Glutamatergic neuron (in vitro differentiated cells): ENCODE measurements around the gene SVIL. TPM values are rescaled to one million over a fixed set of nuclear protein-coding genes. Genes with fewer than 3 reads are reported as not detected.
"Not testable (repeated sequence)": the region's sequence is repeated elsewhere in the genome, so short reads cannot be mapped to it uniquely, and the experiment has no call there.

Source experiments
- DNase-seq: peaks from one replicate; pipeline ENCODE4 v3.0.0; 2022
- H3K27ac Mint-ChIP-seq: one replicate; pipeline ENCODE4 v1.8.0; 2020; ENCODE audit warnings: mild to moderate bottlenecking, mixed read lengths, inconsistent platforms; ENCODE audit not compliant: unreplicated experiment
- H3K27me3 Mint-ChIP-seq: one replicate; pipeline ENCODE4 v1.8.0; 2020; ENCODE audit warnings: mild to moderate bottlenecking, moderate library complexity, mixed read lengths, inconsistent platforms; ENCODE audit not compliant: unreplicated experiment
- H3K36me3 Mint-ChIP-seq: one replicate; pipeline ENCODE4 v1.8.0; 2020; ENCODE audit warnings: mild to moderate bottlenecking, mixed read lengths, inconsistent platforms; ENCODE audit not compliant: unreplicated experiment
- H3K4me1 Mint-ChIP-seq: one replicate; pipeline ENCODE4 v1.8.0; 2020; ENCODE audit warnings: mild to moderate bottlenecking, low read depth, mixed read lengths, inconsistent platforms; ENCODE audit not compliant: unreplicated experiment
- H3K4me3 Mint-ChIP-seq: one replicate; pipeline ENCODE4 v1.8.0; 2020; ENCODE audit warnings: mild to moderate bottlenecking, mixed read lengths, inconsistent platforms; ENCODE audit not compliant: unreplicated experiment
- H3K9me3 Mint-ChIP-seq: one replicate; pipeline ENCODE4 v1.8.0; 2020; ENCODE audit warnings: mild to moderate bottlenecking, moderate library complexity, mixed read lengths, inconsistent platforms; ENCODE audit not compliant: unreplicated experiment
- total RNA-seq: library from RNA; stranded (reverse); fragmentation: NEBNext Ultra II Directional; extraction: Animal tissue kit (Norgen Biotek cat#: 25700); gene quantifications from one replicate; pipeline ENCODE4 v1.2.1, GENCODE V29; 2021; ENCODE audit not compliant: unreplicated experiment
- TF ChIP-seq, protein P1 (sequence below): fragments of 200-600 bp; sonication (generic); IDR thresholded peaks from one replicate; pipeline ENCODE4 v1.5.0; 2021; ENCODE audit not compliant: partially characterized antibody, unreplicated experiment

Gene SVIL
- total RNA-seq, 1 donor from 2014 or later = 117 TPM

DNA sequence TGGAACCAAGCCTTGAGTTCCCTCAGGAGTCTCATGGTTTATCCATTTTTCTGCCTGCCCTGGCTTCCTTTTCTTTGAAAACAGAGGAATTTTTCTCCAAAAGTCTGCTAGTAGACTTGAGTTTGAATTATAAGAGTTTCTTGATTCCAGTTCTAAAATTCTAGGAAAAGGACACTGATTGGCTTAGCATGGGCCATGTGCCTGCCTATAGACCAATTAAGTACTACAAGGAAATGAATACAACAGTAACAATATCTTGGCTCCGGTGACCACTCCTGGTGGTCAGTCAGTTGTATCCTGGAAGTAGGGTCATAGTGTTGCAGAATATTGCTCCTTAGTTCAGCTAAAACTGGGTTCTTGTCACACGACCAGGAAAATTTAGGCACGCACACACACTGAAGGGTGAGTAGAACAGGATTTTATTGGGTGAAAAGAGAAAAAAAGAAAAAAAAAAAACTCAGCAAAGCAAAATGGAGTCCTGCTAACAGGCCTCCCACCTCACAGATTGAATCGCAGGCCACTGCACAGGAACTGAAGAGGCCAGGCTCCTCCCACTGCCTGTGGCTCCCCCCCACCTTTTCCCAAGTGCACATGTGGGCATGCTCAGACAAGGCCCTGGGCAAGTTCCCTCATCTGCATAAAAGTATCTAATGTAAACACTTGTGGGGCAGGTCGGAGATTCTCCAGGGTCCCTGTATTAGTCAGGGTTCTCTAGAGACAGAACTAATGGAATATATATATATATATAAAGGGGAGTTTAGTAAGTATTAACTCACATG lies 190.8 kb downstream of the SVIL start:
- no peak for DNase-seq
- Mint-ChIP-seq H3K36me3 (peaks cover 12% of the 10 kb centered on the region), H3K4me3 (no peak overlapping the region), H3K27me3 (peaks cover 1% of the 10 kb centered on the region), H3K4me1 (no peaks in the 10 kb centered on the region), H3K27ac (no peak overlapping the region), H3K9me3 (peaks cover 7% of the 10 kb centered on the region)
- TF ChIP-seq, protein P1, sequence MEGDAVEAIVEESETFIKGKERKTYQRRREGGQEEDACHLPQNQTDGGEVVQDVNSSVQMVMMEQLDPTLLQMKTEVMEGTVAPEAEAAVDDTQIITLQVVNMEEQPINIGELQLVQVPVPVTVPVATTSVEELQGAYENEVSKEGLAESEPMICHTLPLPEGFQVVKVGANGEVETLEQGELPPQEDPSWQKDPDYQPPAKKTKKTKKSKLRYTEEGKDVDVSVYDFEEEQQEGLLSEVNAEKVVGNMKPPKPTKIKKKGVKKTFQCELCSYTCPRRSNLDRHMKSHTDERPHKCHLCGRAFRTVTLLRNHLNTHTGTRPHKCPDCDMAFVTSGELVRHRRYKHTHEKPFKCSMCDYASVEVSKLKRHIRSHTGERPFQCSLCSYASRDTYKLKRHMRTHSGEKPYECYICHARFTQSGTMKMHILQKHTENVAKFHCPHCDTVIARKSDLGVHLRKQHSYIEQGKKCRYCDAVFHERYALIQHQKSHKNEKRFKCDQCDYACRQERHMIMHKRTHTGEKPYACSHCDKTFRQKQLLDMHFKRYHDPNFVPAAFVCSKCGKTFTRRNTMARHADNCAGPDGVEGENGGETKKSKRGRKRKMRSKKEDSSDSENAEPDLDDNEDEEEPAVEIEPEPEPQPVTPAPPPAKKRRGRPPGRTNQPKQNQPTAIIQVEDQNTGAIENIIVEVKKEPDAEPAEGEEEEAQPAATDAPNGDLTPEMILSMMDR = no peak

DNA sequence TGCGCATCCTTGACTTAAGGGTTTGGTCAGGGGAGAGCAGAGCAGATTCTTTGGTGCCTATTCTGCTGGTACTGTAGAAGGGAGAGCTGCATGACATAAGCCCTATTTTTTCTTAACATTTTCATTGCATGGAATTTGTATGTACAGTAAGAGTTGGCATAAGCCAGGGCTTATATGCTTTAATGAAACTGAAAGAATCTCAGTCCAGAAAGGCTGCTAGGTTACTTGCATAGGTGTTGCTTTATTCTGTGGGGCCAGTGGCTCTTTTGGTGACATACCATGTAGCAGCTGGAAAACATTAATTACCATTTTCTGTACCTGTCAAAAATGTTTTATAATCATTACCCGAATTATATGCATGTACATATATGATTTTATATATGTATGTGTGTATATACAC lies 193.8 kb downstream of the SVIL start:
- peaks cover 9% of the 10 kb centered on the region for H3K9me3 Mint-ChIP-seq
- peaks cover 1% of the 10 kb centered on the region for H3K27me3 Mint-ChIP-seq
- H3K27ac Mint-ChIP-seq = no peak overlapping the region
- peaks cover 14% of the 10 kb centered on the region for H3K36me3 Mint-ChIP-seq
- no peak for DNase-seq
- H3K4me3 Mint-ChIP-seq = no peak overlapping the region
- H3K4me1 Mint-ChIP-seq = no peaks in the 10 kb centered on the region
- TF ChIP-seq, protein P1 = no peak

DNA sequence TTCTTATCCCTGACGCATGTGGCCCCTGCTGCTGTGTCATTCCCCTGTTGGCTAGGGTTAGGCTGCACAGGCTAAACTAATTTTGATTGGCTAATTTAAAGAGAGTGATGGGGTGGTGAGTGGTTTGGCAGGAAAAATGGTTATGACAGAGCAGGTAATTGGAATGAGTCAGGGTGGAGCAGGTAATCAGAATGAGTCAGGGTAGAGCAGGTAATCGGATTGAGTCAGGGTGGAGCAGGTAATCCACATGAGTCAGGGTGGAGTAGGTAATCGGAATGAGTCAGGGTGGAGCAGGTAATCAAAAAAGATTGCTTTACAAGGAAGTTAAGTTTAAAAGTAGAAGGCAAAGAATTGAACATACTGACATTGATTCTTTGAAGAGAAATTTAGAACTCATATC lies 195.8 kb downstream of the SVIL start:
- not testable (repeated sequence) for DNase-seq, H3K27me3 Mint-ChIP-seq, H3K4me1 Mint-ChIP-seq, H3K9me3 Mint-ChIP-seq, H3K4me3 Mint-ChIP-seq, H3K27ac Mint-ChIP-seq
- peaks cover 13% of the 10 kb centered on the region for H3K36me3 Mint-ChIP-seq

DNA sequence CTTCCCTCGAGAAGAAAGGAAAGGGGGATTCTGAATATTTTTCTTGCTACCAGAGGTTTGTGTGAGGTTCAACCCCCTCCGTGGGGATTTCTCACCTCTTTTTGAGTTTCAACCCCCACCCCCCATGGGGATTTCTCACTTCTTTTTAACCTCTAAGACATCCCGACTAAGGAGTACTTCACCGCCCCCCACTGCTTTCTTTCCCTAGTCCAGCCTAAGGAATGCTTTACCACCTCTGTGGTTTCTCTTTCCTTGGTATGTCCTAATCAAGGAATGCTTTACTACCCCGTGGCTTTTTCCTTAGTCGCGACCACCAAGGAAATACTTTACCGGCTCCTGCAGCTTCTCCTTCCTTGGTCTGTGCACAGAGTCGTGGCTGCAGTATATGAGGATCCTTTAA lies 196.5 kb downstream of the SVIL start:
- Mint-ChIP-seq H3K27me3 (no peaks in the 10 kb centered on the region), H3K27ac (no peak overlapping the region), H3K36me3 (peaks cover 9% of the 10 kb centered on the region), H3K9me3 (peaks cover 6% of the 10 kb centered on the region), H3K4me3 (no peak overlapping the region), H3K4me1 (no peaks in the 10 kb centered on the region)
- no peak for DNase-seq
- TF ChIP-seq, protein P1 = no peak

DNA sequence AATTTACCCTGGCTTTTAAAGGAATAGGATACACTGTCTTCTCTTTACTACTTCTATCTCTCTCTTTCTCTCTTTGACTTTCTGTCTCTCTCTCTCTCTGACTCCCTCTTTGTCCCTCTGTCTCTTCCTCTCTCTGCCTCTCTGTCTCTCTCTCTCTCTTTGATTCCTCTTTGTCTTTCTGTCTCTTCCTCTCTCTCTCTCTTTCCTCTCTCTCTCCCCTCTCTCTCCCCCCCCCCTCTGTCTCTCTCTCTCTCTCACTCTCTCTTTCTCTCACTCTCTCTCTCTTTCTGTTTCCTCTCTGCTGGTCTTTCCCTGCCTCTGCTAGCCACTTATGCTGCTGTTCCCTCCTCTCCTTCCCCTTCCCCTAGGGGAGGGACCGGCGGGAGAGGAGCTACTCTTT lies 196.9 kb downstream of the SVIL start:
- no peak for DNase-seq
- TF ChIP-seq, protein P1 = no peak
- peaks cover 9% of the 10 kb centered on the region for H3K36me3 Mint-ChIP-seq
- H3K4me3 Mint-ChIP-seq = no peak overlapping the region
- no peak overlapping the region for H3K27ac Mint-ChIP-seq
- peaks cover 6% of the 10 kb centered on the region for H3K9me3 Mint-ChIP-seq
- no peaks in the 10 kb centered on the region for H3K4me1 Mint-ChIP-seq
- no peaks in the 10 kb centered on the region for H3K27me3 Mint-ChIP-seq
